Progenitor cell of endocrine pancreas (in vitro differentiated cells): ENCODE measurements around the gene SOX6. TPM values are rescaled to one million over a fixed set of nuclear protein-coding genes. Genes with fewer than 3 reads are reported as not detected.
"Not testable (repeated sequence)": the region's sequence is repeated elsewhere in the genome, so short reads cannot be mapped to it uniquely, and the experiment has no call there.

Experiments used
- DNase-seq: peaks from one replicate; pipeline ENCODE4 v3.0.0; 2021; ENCODE audit warnings: low spot score; ENCODE audit not compliant: unreplicated experiment
- H3K27ac Mint-ChIP-seq: 2 replicates; pipeline ENCODE4 v1.8.0; 2021; ENCODE audit warnings: mild to moderate bottlenecking, moderate library complexity, mixed read lengths
- H3K27me3 Mint-ChIP-seq: 2 replicates; pipeline ENCODE4 v1.8.0; 2021; ENCODE audit warnings: mixed read lengths
- H3K36me3 Mint-ChIP-seq: 2 replicates; pipeline ENCODE4 v1.8.0; 2022; ENCODE audit warnings: mixed read lengths; ENCODE audit not compliant: insufficient read depth
- H3K4me1 Mint-ChIP-seq: 2 replicates; pipeline ENCODE4 v1.8.0; 2021; ENCODE audit warnings: low read depth, mixed read lengths
- H3K4me3 Mint-ChIP-seq: 2 replicates; pipeline ENCODE4 v1.8.0; 2021; ENCODE audit warnings: low read depth, mild to moderate bottlenecking, moderate library complexity, mixed read lengths
- H3K9me3 Mint-ChIP-seq: 2 replicates; pipeline ENCODE4 v1.8.0; 2021; ENCODE audit warnings: low read depth, mixed read lengths
- CTCF ChIP-seq: fragments of 200-600 bp; sonication (generic); IDR thresholded peaks from one replicate; pipeline ENCODE4 v1.5.0; 2021; ENCODE audit warnings: antibody characterized with exemption, mild to moderate bottlenecking; ENCODE audit not compliant: unreplicated experiment
- total RNA-seq: library from RNA; stranded (reverse); gene quantifications from 2 replicates; pipeline ENCODE4 v1.2.1, GENCODE V29; 2021

Gene SOX6
- total RNA-seq, 1 donor from 2014 or later: 34.9 TPM

- H3K27me3 Mint-ChIP-seq: peaks cover 6% of the 10 kb centered on the region
Observed at GRCh38 chr11:16377746-16378145, 21.4 kb upstream of the SOX6 start.

GRCh38 chr11:16375664-16376063 is 19.3 kb upstream of the SOX6 start:
- H3K27me3 Mint-ChIP-seq, H3K4me1 Mint-ChIP-seq, H3K27ac Mint-ChIP-seq, H3K9me3 Mint-ChIP-seq, DNase-seq, H3K36me3 Mint-ChIP-seq, H3K4me3 Mint-ChIP-seq: not testable (repeated sequence)

More at GRCh38 chr11:16377746-16378145, 21.4 kb upstream of the SOX6 start:
- H3K9me3 Mint-ChIP-seq: peaks cover 2% of the 10 kb centered on the region
- no peaks in the 10 kb centered on the region for H3K36me3 Mint-ChIP-seq
- no peak for TF ChIP-seq CTCF
- no peak overlapping the region for H3K27ac Mint-ChIP-seq
- no peak for DNase-seq
- H3K4me3 Mint-ChIP-seq: no peak overlapping the region
- H3K4me1 Mint-ChIP-seq: no peaks in the 10 kb centered on the region

- H3K4me3 Mint-ChIP-seq: no peak overlapping the region
- TF ChIP-seq CTCF: no peak
- no peaks in the 10 kb centered on the region for H3K4me1 Mint-ChIP-seq
- peaks cover 6% of the 10 kb centered on the region for H3K27me3 Mint-ChIP-seq
- no peak for DNase-seq
- H3K36me3 Mint-ChIP-seq: no peaks in the 10 kb centered on the region
- H3K9me3 Mint-ChIP-seq: peaks cover 6% of the 10 kb centered on the region
- H3K27ac Mint-ChIP-seq: no peak overlapping the region
Observed at GRCh38 chr11:16373768-16374167, 17.4 kb upstream of the SOX6 start.

- Mint-ChIP-seq H3K9me3 (peaks cover 6% of the 10 kb centered on the region), H3K27me3 (peaks cover 6% of the 10 kb centered on the region), H3K4me1 (no peaks in the 10 kb centered on the region), H3K4me3 (no peak overlapping the region), H3K36me3 (no peaks in the 10 kb centered on the region), H3K27ac (no peak overlapping the region)
- no peak for DNase-seq
- TF ChIP-seq CTCF: no peak
Observed at GRCh38 chr11:16372355-16372754, 16.0 kb upstream of the SOX6 start.

- DNase-seq: no peak
- Mint-ChIP-seq H3K4me1 (no peaks in the 10 kb centered on the region), H3K36me3 (no peaks in the 10 kb centered on the region), H3K4me3 (no peak overlapping the region), H3K27ac (no peak overlapping the region), H3K27me3 (peaks cover 4% of the 10 kb centered on the region), H3K9me3 (peaks cover 3% of the 10 kb centered on the region)
- no peak for TF ChIP-seq CTCF
Observed at GRCh38 chr11:16367252-16367651, 10.9 kb upstream of the SOX6 start.

- peaks cover 3% of the 10 kb centered on the region for H3K9me3 Mint-ChIP-seq
- H3K4me1 Mint-ChIP-seq: no peaks in the 10 kb centered on the region
- no peak for TF ChIP-seq CTCF
- H3K27ac Mint-ChIP-seq: no peak overlapping the region
- no peak for DNase-seq
- no peak overlapping the region for H3K4me3 Mint-ChIP-seq
- H3K36me3 Mint-ChIP-seq: no peaks in the 10 kb centered on the region
- peaks cover 5% of the 10 kb centered on the region for H3K27me3 Mint-ChIP-seq
Observed at GRCh38 chr11:16365581-16366228, 9.4 kb upstream of the SOX6 start.
